ENCODE results near the gene MGMT. TPM values are rescaled to one million over a fixed set of nuclear protein-coding genes. Genes with fewer than 3 reads are reported as not detected.
A peak's percentile ranks its signal among the peaks of the same experiment; 100 is the strongest.

The MGMT gene
- total RNA-seq, 6 experiments from 2014 or later: 8.9 to 18.0 (median 10.0) TPM

DNA sequence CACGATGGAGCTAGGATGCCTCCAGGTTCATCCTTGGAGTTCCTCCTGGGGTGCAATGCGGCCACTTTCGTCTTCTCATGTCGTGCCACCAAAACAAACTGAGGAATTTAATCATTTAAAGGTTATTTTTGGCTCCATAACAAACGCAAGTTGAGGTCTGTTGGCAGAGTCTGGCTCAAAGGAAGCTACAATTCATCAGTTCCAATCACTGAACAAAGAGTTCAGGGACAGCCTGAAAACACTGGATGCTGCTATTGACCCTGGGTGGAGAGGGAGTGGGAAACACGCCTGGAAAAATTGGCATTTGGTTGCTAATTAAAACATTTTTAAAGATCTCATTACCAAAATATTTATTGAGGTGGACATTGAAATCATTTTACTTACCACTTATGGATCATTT is 11.4 kb upstream of the MGMT start:
- H3K4me1 Mint-ChIP-seq (ENCODE audit: low read depth): no peaks in the 10 kb centered on the region
- H3K27ac Mint-ChIP-seq: no peak overlapping the region
- no peak for DNase-seq
- H3K9me3 Mint-ChIP-seq: peaks cover under 1% of the 10 kb centered on the region; the same call in 1 of the 2 replicates
- H3K27me3 Mint-ChIP-seq (ENCODE audit: insufficient read depth): peaks cover 9% of the 10 kb centered on the region
- TF ChIP-seq, protein P1, sequence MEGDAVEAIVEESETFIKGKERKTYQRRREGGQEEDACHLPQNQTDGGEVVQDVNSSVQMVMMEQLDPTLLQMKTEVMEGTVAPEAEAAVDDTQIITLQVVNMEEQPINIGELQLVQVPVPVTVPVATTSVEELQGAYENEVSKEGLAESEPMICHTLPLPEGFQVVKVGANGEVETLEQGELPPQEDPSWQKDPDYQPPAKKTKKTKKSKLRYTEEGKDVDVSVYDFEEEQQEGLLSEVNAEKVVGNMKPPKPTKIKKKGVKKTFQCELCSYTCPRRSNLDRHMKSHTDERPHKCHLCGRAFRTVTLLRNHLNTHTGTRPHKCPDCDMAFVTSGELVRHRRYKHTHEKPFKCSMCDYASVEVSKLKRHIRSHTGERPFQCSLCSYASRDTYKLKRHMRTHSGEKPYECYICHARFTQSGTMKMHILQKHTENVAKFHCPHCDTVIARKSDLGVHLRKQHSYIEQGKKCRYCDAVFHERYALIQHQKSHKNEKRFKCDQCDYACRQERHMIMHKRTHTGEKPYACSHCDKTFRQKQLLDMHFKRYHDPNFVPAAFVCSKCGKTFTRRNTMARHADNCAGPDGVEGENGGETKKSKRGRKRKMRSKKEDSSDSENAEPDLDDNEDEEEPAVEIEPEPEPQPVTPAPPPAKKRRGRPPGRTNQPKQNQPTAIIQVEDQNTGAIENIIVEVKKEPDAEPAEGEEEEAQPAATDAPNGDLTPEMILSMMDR (IDR thresholded peaks at IDR 0.05): no peak
- no peaks in the 10 kb centered on the region for H3K36me3 Mint-ChIP-seq (ENCODE audit: low read depth)
- no peak overlapping the region for H3K4me3 Mint-ChIP-seq

DNA sequence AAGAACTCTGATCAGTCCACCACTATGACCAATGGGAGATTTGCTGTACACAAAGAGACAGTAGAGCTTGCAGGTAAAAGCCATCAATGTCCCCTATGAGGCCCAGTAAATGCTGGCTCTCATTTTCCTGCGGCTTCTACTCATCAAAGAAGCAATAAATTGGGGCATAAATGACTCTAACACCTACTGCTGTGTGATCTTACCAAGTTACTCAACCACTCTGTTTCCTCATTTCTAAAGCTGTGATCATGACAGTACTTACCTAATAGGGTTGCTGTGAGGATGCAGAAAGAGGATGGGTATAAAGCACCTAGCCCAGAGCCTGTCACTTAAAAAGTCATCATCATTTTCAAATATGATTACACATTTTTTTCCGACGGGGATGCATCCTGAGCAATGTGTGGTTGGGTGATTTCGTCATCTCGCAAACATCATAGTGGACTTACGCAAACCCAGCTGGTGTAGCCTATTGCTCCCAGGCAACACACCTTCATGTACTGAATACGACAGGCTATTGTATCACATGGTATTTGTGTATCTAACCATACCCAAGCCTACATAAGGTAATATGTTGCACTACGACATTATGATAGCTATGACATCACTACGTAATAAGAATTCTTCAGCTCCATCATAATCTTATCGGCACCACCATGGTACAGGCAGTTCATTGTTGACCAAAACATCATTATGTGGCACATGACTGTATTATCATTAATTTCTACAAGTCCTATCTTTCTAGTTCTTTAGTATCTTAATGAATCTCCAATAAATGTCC is 7.1 kb upstream of the MGMT start:
- H3K9me3 Mint-ChIP-seq: no peaks in the 10 kb centered on the region
- no peak for DNase-seq
- H3K36me3 Mint-ChIP-seq (ENCODE audit: low read depth): no peaks in the 10 kb centered on the region
- H3K27me3 Mint-ChIP-seq (ENCODE audit: insufficient read depth): peaks cover 10% of the 10 kb centered on the region
- TF ChIP-seq, protein P1 (IDR thresholded peaks at IDR 0.05): no peak
- no peaks in the 10 kb centered on the region for H3K4me1 Mint-ChIP-seq (ENCODE audit: low read depth)
- no peak overlapping the region for H3K27ac Mint-ChIP-seq
- no peak overlapping the region for H3K4me3 Mint-ChIP-seq

DNA sequence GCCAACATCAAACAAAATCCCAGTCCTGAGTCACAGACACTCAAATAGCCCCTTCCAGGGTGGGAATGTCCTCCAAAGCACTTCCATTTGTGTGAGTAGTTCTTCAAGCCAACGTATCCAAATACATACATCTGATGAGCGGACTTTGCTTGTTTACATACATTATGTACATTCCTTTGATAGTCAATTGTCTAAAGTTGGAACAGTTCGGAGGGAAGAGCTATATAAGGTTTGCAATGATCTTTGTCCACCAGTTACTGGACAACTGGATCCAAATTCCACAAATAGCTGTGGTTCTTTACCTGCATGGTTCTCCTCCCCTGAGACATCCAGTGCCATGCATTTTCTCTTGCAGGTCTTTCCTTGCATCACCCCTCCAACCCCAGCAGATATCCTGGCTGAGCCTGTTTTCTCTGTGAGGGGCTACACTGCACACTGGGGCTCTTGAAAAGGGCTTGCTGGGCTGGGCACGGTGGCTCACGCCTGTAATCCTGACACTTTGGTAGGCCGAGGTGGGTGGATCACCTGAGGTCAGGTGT is 4.7 kb upstream of the MGMT start:
- H3K27me3 Mint-ChIP-seq (ENCODE audit: insufficient read depth): peaks cover 8% of the 10 kb centered on the region
- H3K27ac Mint-ChIP-seq: no peak overlapping the region
- no peaks in the 10 kb centered on the region for H3K4me1 Mint-ChIP-seq (ENCODE audit: low read depth)
- no peak overlapping the region for H3K4me3 Mint-ChIP-seq
- DNase-seq: no peak
- H3K36me3 Mint-ChIP-seq (ENCODE audit: low read depth): no peaks in the 10 kb centered on the region
- TF ChIP-seq, protein P1 (IDR thresholded peaks at IDR 0.05): no peak
- H3K9me3 Mint-ChIP-seq: no peaks in the 10 kb centered on the region

- 0 out of 2 replicates have a peak, but pooled peaks cover 5% of the 10 kb centered on the region for H3K4me1 Mint-ChIP-seq (ENCODE audit: low read depth)
- no peak overlapping the region for H3K27ac Mint-ChIP-seq
Measured at GRCh38 chr10:129464251-129464650, 2.8 kb upstream of the MGMT start.

DNA sequence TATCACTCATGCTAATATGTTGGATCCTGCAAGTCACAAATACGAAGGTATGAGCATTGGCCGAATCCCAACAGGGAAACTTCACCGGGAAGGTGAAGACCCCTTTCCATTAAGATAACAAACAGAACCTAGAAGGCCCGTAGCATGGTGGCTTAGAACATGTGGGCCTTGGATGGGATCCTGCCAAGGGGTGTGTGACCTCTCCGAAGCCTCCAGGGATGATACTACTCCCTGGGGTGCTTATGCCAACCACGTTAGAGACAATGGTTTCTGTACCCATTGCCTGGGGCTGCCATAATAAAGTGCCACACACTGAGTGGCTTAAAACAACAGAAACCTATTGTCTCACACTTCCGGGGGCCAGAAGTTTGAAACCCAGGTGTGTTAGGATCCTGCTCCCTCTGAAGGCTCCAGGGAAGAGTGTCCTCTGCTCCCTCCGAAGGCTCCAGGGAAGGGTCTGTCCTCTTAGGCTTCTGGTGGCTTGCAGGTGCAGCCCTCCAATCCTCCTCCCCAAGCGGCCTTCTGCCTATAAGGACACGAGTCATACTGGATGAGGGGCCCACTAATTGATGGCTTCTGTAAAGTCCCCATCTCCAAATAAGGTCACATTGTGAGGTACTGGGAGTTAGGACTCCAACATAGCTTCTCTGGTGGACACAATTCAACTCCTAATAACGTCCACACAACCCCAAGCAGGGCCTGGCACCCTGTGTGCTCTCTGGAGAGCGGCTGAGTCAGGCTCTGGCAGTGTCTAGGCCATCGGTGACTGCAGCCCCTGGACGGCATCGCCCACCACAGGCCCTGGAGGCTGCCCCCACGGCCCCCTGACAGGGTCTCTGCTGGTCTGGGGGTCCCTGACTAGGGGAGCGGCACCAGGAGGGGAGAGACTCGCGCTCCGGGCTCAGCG is 992 bp upstream of the MGMT start:
- Mint-ChIP-seq H3K36me3 (ENCODE audit: low read depth) (peaks cover 3% of the 10 kb centered on the region), H3K4me3 (peak overlapping the region; percentile 53; the same call in 1 of the 2 replicates), H3K4me1 (ENCODE audit: low read depth) (peaks cover 17% of the 10 kb centered on the region; the same call in 1 of the 2 replicates), H3K27me3 (ENCODE audit: insufficient read depth) (peaks cover 2% of the 10 kb centered on the region), H3K9me3 (no peaks in the 10 kb centered on the region), H3K27ac (no peak overlapping the region)
- TF ChIP-seq, protein P1 (IDR thresholded peaks at IDR 0.05): no peak
- no peak for DNase-seq

More at GRCh38 chr10:129464251-129464650, 2.8 kb upstream of the MGMT start:
- DNase-seq: no peak
- no peak overlapping the region for H3K4me3 Mint-ChIP-seq
- TF ChIP-seq, protein P1 (IDR thresholded peaks at IDR 0.05): no peak
- no peaks in the 10 kb centered on the region for H3K36me3 Mint-ChIP-seq (ENCODE audit: low read depth)
- no peaks in the 10 kb centered on the region for H3K9me3 Mint-ChIP-seq
- H3K27me3 Mint-ChIP-seq (ENCODE audit: insufficient read depth): peaks cover 2% of the 10 kb centered on the region

All from HFFc6 (cell line).